Stimulated activated CD4-positive, alpha-beta T cell treated with anti-CD3 and anti-CD28 coated beads, TNF-alpha, amount 100 ng/mL, for 4 hours (primary cell): Measurements from ENCODE around the gene CADM4.
"Not testable (repeated sequence)": the region's sequence is repeated elsewhere in the genome, so short reads cannot be mapped to it uniquely, and the experiment has no call there.

Experiments
- DNase-seq, 3 experiments: peaks; one replicate each; pipeline ENCODE4 v3.0.0-alpha.2; 2020; ENCODE audit warnings: low read depth in 3 of 3

Gene CADM4

GRCh38 chr19:43607238-43608205, 32.1 kb downstream of the CADM4 start:
- no peak for DNase-seq

- DNase-seq = no peak
These were observed 33.0 kb downstream of the CADM4 start for GRCh38 chr19:43606569-43607229.

- DNase-seq = no peak
These were observed 33.6 kb downstream of the CADM4 start for GRCh38 chr19:43605875-43606568.

GRCh38 chr19:43600326-43600725, 39.3 kb downstream of the CADM4 start:
- DNase-seq = not testable (repeated sequence)

GRCh38 chr19:43599635-43600295, 39.9 kb downstream of the CADM4 start:
- no peak for DNase-seq

GRCh38 chr19:43598445-43599240, 41.0 kb downstream of the CADM4 start:
- DNase-seq = no peak

- DNase-seq = no peak
These were observed 41.8 kb downstream of the CADM4 start for GRCh38 chr19:43597876-43598275.

- DNase-seq = no peak
These were observed 42.7 kb downstream of the CADM4 start for GRCh38 chr19:43596842-43597461.

- DNase-seq = peak; percentile 100
These were observed 43.4 kb downstream of the CADM4 start, which contains the start of the genes IRGQ and ZNF576 for GRCh38 chr19:43595999-43596841. Gene IRGQ, minus strand, starts transcription at chr19:43596134. Its CDS starts 796 bp downstream, at chr19:43595338. Gene ZNF576, plus strand, starts transcription at chr19:43596595. Its CDS starts 514 bp downstream, at chr19:43597109.

GRCh38 chr19:43595605-43595998, 44.0 kb downstream of the CADM4 start:
- no peak for DNase-seq

GRCh38 chr19:43594710-43595604, 44.7 kb downstream of the CADM4 start:
- peak; percentile 49 to 53 (median 50) for DNase-seq

GRCh38 chr19:43594081-43594697, 45.5 kb downstream of the CADM4 start:
- DNase-seq = no peak

GRCh38 chr19:43592800-43593350, 46.8 kb downstream of the CADM4 start:
- no peak for DNase-seq

GRCh38 chr19:43591904-43592772, 47.5 kb downstream of the CADM4 start:
- DNase-seq = no peak

- no peak for DNase-seq
These were observed 50.0 kb downstream of the CADM4 start for GRCh38 chr19:43589678-43590077.

- DNase-seq = no peak
These were observed 50.4 kb downstream of the CADM4 start for GRCh38 chr19:43589277-43589676.
